ENCODE measurements around the gene RAB38. TPM values are rescaled to one million over a fixed set of nuclear protein-coding genes. Genes with fewer than 3 reads are reported as not detected.

The RAB38 gene
- total RNA-seq, 1 experiment from 2014 or later = 7.3 TPM

DNA sequence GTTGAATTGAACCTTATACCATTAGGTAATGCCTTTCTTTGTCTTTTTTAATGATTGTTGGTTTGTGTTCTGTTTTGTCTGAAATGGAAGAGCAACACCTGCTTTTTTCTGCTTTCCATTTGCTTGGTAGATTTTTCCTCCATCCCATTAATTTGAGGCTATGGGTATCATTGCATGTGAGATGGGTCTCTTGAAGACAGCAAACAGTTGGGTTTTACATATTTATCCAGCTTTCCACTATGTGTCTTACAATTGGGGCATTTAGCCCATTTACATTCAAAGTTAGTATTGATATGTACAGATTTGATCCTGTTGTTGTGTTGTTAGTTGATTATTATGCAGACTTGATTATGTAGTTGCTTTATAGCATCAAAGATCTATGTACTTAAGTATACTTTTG, 21.1 kb upstream of the RAB38 start:
- H3K9me3 Mint-ChIP-seq (ENCODE audit: low read depth, unreplicated experiment) = peaks cover 2% of the 10 kb centered on the region
- no peak for DNase-seq
- H3K27ac Mint-ChIP-seq (ENCODE audit: unreplicated experiment) = no peak overlapping the region
- H3K4me1 Mint-ChIP-seq (ENCODE audit: low read depth, unreplicated experiment) = no peaks in the 10 kb centered on the region
- CTCF ChIA-PET = no interaction called here
- no peaks in the 10 kb centered on the region for H3K27me3 Mint-ChIP-seq (ENCODE audit: unreplicated experiment)
- H3K36me3 Mint-ChIP-seq (ENCODE audit: insufficient read depth, unreplicated experiment) = no peaks in the 10 kb centered on the region
- no TSS peak for BruUV-seq (replicated peaks)
- no peak overlapping the region for H3K4me3 Mint-ChIP-seq (ENCODE audit: low read depth, unreplicated experiment)
- intact Hi-C loops (cut with micrococcal nuclease; ENCODE audit: unreplicated experiment) = no loop called here
- TF ChIP-seq CTCF (IDR thresholded peaks at IDR 0.05; ENCODE audit: unreplicated experiment) = no peak

DNA sequence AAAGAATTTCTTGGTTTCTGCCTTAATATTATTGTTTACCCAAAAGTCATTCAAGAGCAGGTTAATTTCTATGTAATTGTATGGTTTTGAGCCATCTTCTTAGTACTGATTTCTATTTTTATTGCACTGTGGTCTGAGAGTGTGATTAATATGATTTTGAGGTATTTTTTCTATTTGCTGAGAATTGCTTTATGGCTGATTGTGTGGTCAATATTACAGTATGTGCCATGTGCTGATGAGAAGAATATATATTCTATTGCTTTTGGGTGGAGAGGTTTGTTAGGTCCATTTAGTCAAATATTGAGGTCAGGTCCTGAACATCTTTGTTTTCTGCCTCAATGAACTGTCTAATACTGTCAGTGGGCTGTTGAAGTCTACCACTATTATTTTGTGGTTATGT, 20.7 kb upstream of the RAB38 start:
- intact Hi-C loops (cut with micrococcal nuclease; ENCODE audit: unreplicated experiment) = no loop called here
- no TSS peak for BruUV-seq (replicated peaks)

DNA sequence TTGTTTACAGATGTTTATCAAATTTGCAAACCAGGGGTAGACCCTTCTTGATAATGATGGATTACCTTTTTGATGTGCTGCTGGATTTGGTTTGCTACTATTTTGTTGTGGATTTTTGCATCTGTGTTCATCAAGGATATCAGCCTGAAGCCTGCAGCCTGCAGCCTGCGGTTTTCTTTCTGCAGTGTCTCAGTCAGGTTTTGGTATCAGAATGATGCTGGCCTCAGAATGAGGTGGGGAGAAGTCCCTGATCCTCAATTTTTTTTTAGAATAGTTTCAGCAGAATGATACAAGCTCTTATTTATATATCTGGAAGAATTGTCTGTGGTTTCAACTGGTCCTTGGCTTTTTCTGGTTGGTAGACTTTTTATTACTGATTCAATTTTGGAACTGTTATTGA, 19.7 kb upstream of the RAB38 start:
- H3K27me3 Mint-ChIP-seq (ENCODE audit: unreplicated experiment) = no peaks in the 10 kb centered on the region
- intact Hi-C loops (cut with micrococcal nuclease; ENCODE audit: unreplicated experiment) = no loop called here
- CTCF ChIA-PET = no interaction called here
- H3K4me1 Mint-ChIP-seq (ENCODE audit: low read depth, unreplicated experiment) = no peaks in the 10 kb centered on the region
- peaks cover 2% of the 10 kb centered on the region for H3K9me3 Mint-ChIP-seq (ENCODE audit: low read depth, unreplicated experiment)
- TF ChIP-seq CTCF (IDR thresholded peaks at IDR 0.05; ENCODE audit: unreplicated experiment) = no peak
- DNase-seq = no peak
- no peak overlapping the region for H3K27ac Mint-ChIP-seq (ENCODE audit: unreplicated experiment)
- H3K36me3 Mint-ChIP-seq (ENCODE audit: insufficient read depth, unreplicated experiment) = no peaks in the 10 kb centered on the region
- no peak overlapping the region for H3K4me3 Mint-ChIP-seq (ENCODE audit: low read depth, unreplicated experiment)
- no TSS peak for BruUV-seq (replicated peaks)

More for the DNA sequence above, 20.7 kb upstream of the RAB38 start:
- Mint-ChIP-seq H3K27me3 (ENCODE audit: unreplicated experiment) (no peaks in the 10 kb centered on the region), H3K9me3 (ENCODE audit: low read depth, unreplicated experiment) (peaks cover 2% of the 10 kb centered on the region), H3K4me3 (ENCODE audit: low read depth, unreplicated experiment) (no peak overlapping the region), H3K27ac (ENCODE audit: unreplicated experiment) (no peak overlapping the region), H3K36me3 (ENCODE audit: insufficient read depth, unreplicated experiment) (no peaks in the 10 kb centered on the region), H3K4me1 (ENCODE audit: low read depth, unreplicated experiment) (no peaks in the 10 kb centered on the region)
- no peak for TF ChIP-seq CTCF (IDR thresholded peaks at IDR 0.05; ENCODE audit: unreplicated experiment)
- DNase-seq = no peak
- CTCF ChIA-PET = no interaction called here

DNA sequence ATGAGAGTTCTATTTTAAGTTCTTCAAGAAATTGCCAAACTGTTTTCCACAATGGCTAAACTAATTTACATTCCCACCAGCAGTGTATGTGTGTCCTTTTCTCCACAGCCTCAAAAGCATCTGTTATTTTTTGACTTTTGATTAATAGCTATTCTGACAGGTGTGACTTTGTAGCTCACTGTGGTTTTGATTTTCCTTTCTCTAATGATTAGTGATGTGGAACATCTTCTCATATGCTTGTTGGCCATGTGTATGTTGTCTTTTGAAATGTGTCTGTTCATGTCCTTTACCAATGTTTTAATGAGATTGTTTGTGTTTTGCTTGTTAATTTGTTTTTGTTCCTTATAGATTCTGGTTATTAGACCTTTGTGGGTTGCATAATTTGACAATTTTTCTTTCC, 18.0 kb upstream of the RAB38 start:
- no TSS peak for BruUV-seq (replicated peaks)
- Mint-ChIP-seq H3K36me3 (ENCODE audit: insufficient read depth, unreplicated experiment) (no peaks in the 10 kb centered on the region), H3K27ac (ENCODE audit: unreplicated experiment) (no peak overlapping the region), H3K27me3 (ENCODE audit: unreplicated experiment) (no peaks in the 10 kb centered on the region), H3K9me3 (ENCODE audit: low read depth, unreplicated experiment) (peaks cover 2% of the 10 kb centered on the region), H3K4me1 (ENCODE audit: low read depth, unreplicated experiment) (no peaks in the 10 kb centered on the region), H3K4me3 (ENCODE audit: low read depth, unreplicated experiment) (no peak overlapping the region)
- DNase-seq = no peak
- no peak for TF ChIP-seq CTCF (IDR thresholded peaks at IDR 0.05; ENCODE audit: unreplicated experiment)
- CTCF ChIA-PET = no interaction called here
- intact Hi-C loops (cut with micrococcal nuclease; ENCODE audit: unreplicated experiment) = no loop called here

GRCh38 chr11:88188932-88189253, 13.7 kb upstream of the RAB38 start:
- no peaks in the 10 kb centered on the region for H3K36me3 Mint-ChIP-seq (ENCODE audit: insufficient read depth, unreplicated experiment)
- CTCF ChIA-PET = no interaction called here
- no peaks in the 10 kb centered on the region for H3K27me3 Mint-ChIP-seq (ENCODE audit: unreplicated experiment)
- H3K4me1 Mint-ChIP-seq (ENCODE audit: low read depth, unreplicated experiment) = peaks cover under 1% of the 10 kb centered on the region
- DNase-seq = no peak
- intact Hi-C loops (cut with micrococcal nuclease; ENCODE audit: unreplicated experiment) = no loop called here
- H3K4me3 Mint-ChIP-seq (ENCODE audit: low read depth, unreplicated experiment) = no peak overlapping the region
- no peaks in the 10 kb centered on the region for H3K9me3 Mint-ChIP-seq (ENCODE audit: low read depth, unreplicated experiment)
- TF ChIP-seq CTCF (IDR thresholded peaks at IDR 0.05; ENCODE audit: unreplicated experiment) = no peak
- no peak overlapping the region for H3K27ac Mint-ChIP-seq (ENCODE audit: unreplicated experiment)
- BruUV-seq (replicated peaks) = no TSS peak

All from Calu3 (cell line).